Central memory CD8-positive, alpha-beta T cell (primary cell): ENCODE data around the gene ATP8B4.

Experiments
- ATAC-seq: fragments of 150-1000 bp; cut with Tn5 transposase; replicated peaks from 2 replicates; pipeline ENCODE4 v1.10.0; 2022; ENCODE audit warnings: mild to moderate bottlenecking, moderate FRiP score, moderate number of reproducible peaks; ENCODE audit not compliant: poor library complexity, severe bottlenecking; ENCODE audit errors: extremely low read depth
- DNase-seq, 2 donors: peaks; one replicate each; pipeline ENCODE4 v3.0.0; 2021; ENCODE audit warnings: low spot score in 2 of 2
- H3K27ac Mint-ChIP-seq: one replicate; pipeline ENCODE4 v1.8.0; 2022; ENCODE audit warnings: low read depth, mild to moderate bottlenecking, moderate library complexity, mixed read lengths
- H3K27me3 Mint-ChIP-seq: one replicate; pipeline ENCODE4 v1.8.0; 2022; ENCODE audit warnings: mixed read lengths
- H3K36me3 Mint-ChIP-seq: one replicate; pipeline ENCODE4 v1.8.0; 2022; ENCODE audit warnings: mild to moderate bottlenecking, moderate library complexity, mixed read lengths; ENCODE audit not compliant: insufficient read depth
- H3K4me1 Mint-ChIP-seq: one replicate; pipeline ENCODE4 v1.8.0; 2022; ENCODE audit warnings: mixed read lengths
- H3K4me3 Mint-ChIP-seq: one replicate; pipeline ENCODE4 v1.8.0; 2022; ENCODE audit warnings: mild to moderate bottlenecking, moderate library complexity, mixed read lengths
- H3K9me3 Mint-ChIP-seq: one replicate; pipeline ENCODE4 v1.8.0; 2022; ENCODE audit warnings: mixed read lengths

Gene ATP8B4

DNA sequence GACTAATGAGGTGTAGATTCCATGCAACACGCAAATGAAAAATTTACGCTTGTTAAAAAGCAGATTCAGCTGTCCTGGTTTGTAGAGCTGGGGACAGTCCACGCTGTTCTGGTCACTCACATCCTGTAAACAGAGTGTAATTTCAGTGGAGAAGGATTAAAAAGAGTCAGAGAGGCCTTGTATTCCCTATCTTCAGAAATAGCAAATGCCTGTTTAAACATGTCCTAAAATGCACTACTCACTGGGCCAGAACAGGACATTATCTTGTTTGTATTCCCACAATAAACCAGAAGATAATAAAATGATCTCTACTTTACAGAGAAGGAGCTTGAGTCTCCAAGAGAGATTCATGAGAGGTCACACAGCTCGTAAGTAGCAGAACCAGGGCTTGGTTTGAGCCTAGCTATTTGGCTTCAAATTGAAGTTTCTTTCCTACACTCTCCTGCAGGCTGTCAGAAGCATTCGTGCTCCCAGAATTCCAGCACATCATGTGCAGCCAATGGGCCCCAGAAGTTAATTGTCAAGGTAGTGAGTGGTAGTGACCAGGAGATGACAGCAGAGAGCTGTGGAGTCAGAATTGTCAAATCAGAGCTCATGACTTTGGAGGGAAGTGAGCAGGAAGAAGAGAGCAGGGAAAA, 242.5 kb downstream of the ATP8B4 start:
- no peak overlapping the region for H3K4me3 Mint-ChIP-seq
- ATAC-seq (no peak), DNase-seq (no peak)
- H3K27ac Mint-ChIP-seq = no peak overlapping the region
- H3K9me3 Mint-ChIP-seq = no peaks in the 10 kb centered on the region
- no peaks in the 10 kb centered on the region for H3K36me3 Mint-ChIP-seq
- no peaks in the 10 kb centered on the region for H3K27me3 Mint-ChIP-seq
- no peaks in the 10 kb centered on the region for H3K4me1 Mint-ChIP-seq

- Mint-ChIP-seq H3K36me3 (no peaks in the 10 kb centered on the region), H3K27me3 (no peaks in the 10 kb centered on the region), H3K27ac (no peak overlapping the region), H3K4me1 (no peaks in the 10 kb centered on the region), H3K4me3 (no peak overlapping the region), H3K9me3 (no peaks in the 10 kb centered on the region)
- ATAC-seq = no peak
- no peak for DNase-seq
Observed at GRCh38 chr15:49875392-49875791, 243.6 kb downstream of the ATP8B4 start.

DNA sequence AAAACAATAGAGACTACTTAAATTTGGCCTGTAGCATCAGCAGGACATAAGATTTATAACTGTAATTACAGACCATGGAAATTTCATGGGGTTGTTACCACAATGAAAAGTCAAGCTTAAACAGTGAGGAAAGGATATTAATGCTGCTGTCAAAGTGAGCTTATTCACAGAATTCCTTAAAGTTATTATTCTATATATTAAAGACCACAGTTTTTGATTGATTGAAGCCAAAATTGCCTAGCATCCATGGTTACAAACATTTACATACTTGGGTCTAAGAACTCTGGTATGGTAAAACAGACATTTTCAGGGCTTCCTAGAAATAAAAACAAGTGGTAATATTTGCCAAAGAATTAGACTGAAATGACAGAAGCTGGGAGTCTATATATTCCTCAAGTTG, 248.6 kb downstream of the ATP8B4 start:
- peaks cover 23% of the 10 kb centered on the region for H3K27me3 Mint-ChIP-seq
- no peak overlapping the region for H3K27ac Mint-ChIP-seq
- DNase-seq (no peak), ATAC-seq (no peak)
- no peaks in the 10 kb centered on the region for H3K9me3 Mint-ChIP-seq
- H3K36me3 Mint-ChIP-seq = no peaks in the 10 kb centered on the region
- no peak overlapping the region for H3K4me3 Mint-ChIP-seq
- no peaks in the 10 kb centered on the region for H3K4me1 Mint-ChIP-seq

GRCh38 chr15:49868348-49868747, 250.7 kb downstream of the ATP8B4 start:
- no peak overlapping the region for H3K27ac Mint-ChIP-seq
- H3K9me3 Mint-ChIP-seq = no peaks in the 10 kb centered on the region
- no peaks in the 10 kb centered on the region for H3K4me1 Mint-ChIP-seq
- no peaks in the 10 kb centered on the region for H3K36me3 Mint-ChIP-seq
- H3K27me3 Mint-ChIP-seq = peaks cover 23% of the 10 kb centered on the region
- no peak overlapping the region for H3K4me3 Mint-ChIP-seq
- ATAC-seq = no peak
- no peak for DNase-seq

- Mint-ChIP-seq H3K36me3 (no peaks in the 10 kb centered on the region), H3K9me3 (no peaks in the 10 kb centered on the region), H3K4me1 (no peaks in the 10 kb centered on the region), H3K27ac (no peak overlapping the region), H3K27me3 (peaks cover 23% of the 10 kb centered on the region), H3K4me3 (no peak overlapping the region)
- no peak for ATAC-seq
- DNase-seq = no peak
Observed at GRCh38 chr15:49865925-49866757, 252.9 kb downstream of the ATP8B4 start.

DNA sequence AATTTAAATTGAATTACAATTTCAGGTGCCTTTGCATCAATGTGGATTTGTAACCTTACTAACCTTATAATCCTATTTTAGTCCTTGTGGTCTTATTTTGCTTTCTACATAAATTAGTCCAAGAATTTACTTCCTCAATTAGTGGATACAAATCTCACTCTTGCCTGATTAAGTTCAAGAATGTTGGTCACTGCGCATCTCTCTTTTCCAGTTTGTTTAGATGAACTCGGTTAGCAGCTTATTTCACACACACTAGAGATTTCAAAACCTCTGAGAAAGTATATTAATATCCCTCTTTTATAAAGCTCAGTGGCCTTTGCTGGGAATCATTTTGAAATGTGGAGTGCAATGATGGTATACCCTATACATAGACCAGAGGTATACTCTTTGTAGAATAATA, 254.8 kb downstream of the ATP8B4 start:
- Mint-ChIP-seq H3K36me3 (no peaks in the 10 kb centered on the region), H3K9me3 (no peaks in the 10 kb centered on the region), H3K4me3 (no peak overlapping the region), H3K27ac (no peak overlapping the region), H3K4me1 (no peaks in the 10 kb centered on the region), H3K27me3 (peaks cover 23% of the 10 kb centered on the region)
- no peak for ATAC-seq
- DNase-seq = no peak

- no peak for ATAC-seq
- no peak for DNase-seq
- no peak overlapping the region for H3K4me3 Mint-ChIP-seq
- no peaks in the 10 kb centered on the region for H3K4me1 Mint-ChIP-seq
- no peaks in the 10 kb centered on the region for H3K9me3 Mint-ChIP-seq
- H3K36me3 Mint-ChIP-seq = no peaks in the 10 kb centered on the region
- no peak overlapping the region for H3K27ac Mint-ChIP-seq
- peaks cover 21% of the 10 kb centered on the region for H3K27me3 Mint-ChIP-seq
Observed at GRCh38 chr15:49863431-49864224, 255.4 kb downstream of the ATP8B4 start.

DNA sequence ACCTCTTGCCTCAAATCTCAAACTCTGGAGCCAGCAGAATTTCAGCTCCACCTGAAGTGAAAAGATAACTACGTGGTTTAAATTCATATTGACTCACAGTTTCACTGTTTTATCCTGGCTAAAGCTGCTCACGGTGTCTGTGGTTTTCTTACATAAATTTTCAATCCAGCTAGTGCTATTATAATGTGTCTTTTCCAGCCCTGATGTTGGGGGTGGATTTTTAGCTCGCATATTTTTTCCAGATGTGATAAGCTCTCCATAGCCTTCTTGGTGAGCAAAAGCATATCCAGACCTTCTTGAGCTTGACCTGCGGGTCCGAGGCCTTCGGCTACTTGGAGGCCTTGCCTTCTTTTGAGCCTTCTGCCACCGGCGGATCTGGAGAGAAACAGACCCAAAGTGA, 258.9 kb downstream of the ATP8B4 start:
- Mint-ChIP-seq H3K36me3 (no peaks in the 10 kb centered on the region), H3K9me3 (no peaks in the 10 kb centered on the region), H3K27me3 (no peaks in the 10 kb centered on the region), H3K4me1 (no peaks in the 10 kb centered on the region), H3K27ac (no peak overlapping the region), H3K4me3 (no peak overlapping the region)
- no peak for DNase-seq
- ATAC-seq = no peak

DNA sequence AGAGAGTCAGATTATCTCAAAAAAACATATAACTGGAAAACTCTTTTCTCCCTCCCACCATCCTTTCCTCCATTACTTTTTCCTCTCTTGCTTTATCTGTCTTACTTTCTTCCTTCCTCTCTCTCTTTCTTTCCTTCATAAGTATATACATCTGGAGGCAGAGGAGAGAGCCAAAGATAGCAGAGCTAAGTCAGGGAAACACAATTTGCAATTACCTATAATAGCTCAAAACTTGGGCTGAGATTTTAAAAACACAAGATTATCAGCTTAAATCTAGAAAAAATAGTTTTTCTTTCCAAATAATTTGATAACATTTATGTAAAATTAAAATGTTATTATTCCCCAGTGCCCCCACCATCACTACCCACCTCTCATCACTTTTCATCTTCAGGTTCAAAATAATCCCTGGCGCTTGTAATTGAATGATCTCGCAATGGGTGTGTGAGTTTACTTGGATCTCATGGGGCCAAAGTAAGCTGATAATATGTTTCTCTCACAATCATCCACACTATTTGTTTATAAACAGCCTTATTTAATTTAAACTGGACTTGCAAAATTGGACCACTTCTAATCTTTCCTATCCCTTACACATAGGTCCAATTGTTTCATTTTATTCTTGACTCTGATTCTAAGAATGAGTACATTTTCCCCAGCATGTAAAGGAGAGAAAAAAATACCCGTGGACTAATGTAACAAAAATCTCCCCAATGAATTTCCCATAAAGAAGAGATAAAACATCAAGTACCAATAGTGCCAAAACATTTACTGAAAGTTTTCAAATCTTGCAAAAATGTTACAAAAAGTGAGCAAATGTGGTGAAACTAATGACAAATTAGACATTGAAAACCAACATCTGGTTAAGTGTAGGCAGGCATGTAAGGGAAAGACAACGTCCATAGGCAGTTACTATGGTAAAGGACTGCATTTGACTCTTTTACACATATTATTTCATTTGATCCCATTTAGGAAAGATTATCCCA, 261.2 kb downstream of the ATP8B4 start:
- ATAC-seq (no peak), DNase-seq (no peak)
- no peaks in the 10 kb centered on the region for H3K27me3 Mint-ChIP-seq
- no peaks in the 10 kb centered on the region for H3K4me1 Mint-ChIP-seq
- no peaks in the 10 kb centered on the region for H3K36me3 Mint-ChIP-seq
- H3K9me3 Mint-ChIP-seq = no peaks in the 10 kb centered on the region
- no peak overlapping the region for H3K4me3 Mint-ChIP-seq
- no peak overlapping the region for H3K27ac Mint-ChIP-seq

- DNase-seq = no peak
- ATAC-seq = no peak
- Mint-ChIP-seq H3K27me3 (no peaks in the 10 kb centered on the region), H3K27ac (no peak overlapping the region), H3K9me3 (no peaks in the 10 kb centered on the region), H3K4me3 (no peak overlapping the region), H3K4me1 (no peaks in the 10 kb centered on the region), H3K36me3 (no peaks in the 10 kb centered on the region)
Observed at GRCh38 chr15:49855917-49856637, 263.0 kb downstream of the ATP8B4 start.

DNA sequence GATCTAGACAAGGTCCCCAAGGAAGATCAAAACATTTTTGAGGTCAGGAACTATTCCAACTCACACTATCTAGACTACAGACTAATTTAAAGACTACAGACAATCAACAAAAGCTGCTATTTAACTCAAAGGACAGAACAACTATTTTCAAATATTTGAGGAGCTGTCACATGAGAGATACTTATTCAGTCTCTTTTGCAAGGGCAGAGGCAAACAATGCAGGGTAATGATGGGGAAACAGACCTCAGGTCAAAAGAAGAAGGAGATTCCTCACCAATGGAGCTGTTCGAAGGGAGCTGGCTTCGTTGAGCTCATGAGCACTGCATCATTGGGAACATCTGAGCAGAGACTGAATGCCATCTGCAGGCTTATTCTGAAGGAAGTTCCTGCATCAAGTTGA, 266.3 kb downstream of the ATP8B4 start:
- ATAC-seq = no peak
- no peak for DNase-seq
- Mint-ChIP-seq H3K4me3 (no peak overlapping the region), H3K27me3 (no peaks in the 10 kb centered on the region), H3K9me3 (no peaks in the 10 kb centered on the region), H3K4me1 (no peaks in the 10 kb centered on the region), H3K27ac (no peak overlapping the region), H3K36me3 (no peaks in the 10 kb centered on the region)
